ENCODE data around the gene PHF13.

PHF13 gene

DNA sequence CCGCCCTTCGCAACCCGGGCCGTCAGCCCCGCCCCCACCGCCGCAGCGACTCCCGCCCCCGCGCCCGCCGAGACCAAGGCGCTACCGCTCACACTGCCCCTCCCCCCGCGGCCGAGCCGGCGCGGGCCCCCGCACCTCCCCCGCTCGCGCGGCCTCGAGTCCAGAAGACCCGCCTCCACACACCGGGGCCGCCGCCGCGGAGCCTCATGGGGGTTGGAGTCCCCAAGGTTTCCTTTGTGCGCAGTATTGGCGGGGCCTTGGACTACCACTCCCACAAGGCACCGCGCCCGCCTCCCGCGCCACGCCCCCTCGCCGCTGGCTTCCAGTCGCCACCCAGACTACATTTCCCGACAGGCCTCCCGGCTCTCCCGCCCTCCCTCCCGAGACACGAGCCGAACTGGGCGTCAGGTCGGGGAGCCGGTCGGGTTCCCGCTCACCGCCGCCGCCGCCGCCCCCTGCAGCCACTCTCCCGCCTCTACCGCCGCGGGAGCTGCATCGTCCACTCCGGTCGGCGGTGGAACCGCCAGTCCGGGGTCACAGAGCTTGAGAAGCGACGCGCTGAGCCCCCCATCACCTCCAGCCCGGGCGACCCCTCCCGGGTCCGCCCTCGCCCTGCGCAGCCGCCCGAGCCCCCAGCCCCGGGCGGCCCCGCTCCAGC, at the start of gene PHF13:
TSS of gene PHF13 (plus strand) at position 371 of the 658 bp plus-strand sequence. CDS start 336 bp downstream, outside the sequence.
- DNase-seq (ENCODE audit: low spot score): peak; percentile 99

DNA sequence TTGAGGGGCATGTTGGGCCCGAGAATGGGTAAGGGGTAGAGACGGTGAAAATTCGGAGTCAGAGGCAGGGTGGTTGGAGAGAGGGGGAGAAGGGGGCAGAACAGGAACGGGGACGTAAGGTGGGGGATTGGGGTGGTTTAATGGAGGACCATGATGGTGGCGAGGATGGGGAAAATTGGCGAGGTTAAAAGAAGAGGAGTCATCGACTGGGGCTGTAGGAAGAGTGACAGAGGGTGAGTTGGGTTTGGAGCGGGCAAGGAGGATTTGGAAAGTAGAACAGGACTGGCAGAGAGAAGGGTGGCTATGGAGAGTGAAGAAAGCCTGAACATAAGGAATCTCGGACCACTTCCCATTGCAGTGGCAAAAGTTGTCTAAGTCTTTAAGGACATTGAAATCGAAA, 44.5 kb upstream of the PHF13 start:
- no peak for DNase-seq (ENCODE audit: low spot score)

DNA sequence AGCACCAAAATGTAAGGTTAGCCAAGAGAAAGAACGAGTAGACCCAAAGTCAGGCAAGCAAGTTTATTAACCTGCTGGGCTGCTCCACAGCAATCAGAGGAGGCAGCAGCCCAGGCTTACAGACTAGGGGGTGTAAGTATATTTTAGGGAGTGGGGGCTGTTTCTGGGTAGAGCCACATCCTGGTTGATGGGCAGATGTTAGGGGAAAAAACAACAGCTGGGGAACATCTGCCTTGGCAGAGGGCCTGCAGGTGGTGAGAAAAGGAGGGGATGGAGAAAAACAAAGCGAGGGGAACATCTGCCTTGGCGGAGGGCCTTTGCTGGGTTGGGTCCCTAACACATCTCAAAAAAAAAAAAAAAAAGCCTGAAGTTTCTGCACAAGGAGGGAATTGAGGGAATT, 43.4 kb upstream of the PHF13 start:
- no peak for DNase-seq (ENCODE audit: low spot score)

DNA sequence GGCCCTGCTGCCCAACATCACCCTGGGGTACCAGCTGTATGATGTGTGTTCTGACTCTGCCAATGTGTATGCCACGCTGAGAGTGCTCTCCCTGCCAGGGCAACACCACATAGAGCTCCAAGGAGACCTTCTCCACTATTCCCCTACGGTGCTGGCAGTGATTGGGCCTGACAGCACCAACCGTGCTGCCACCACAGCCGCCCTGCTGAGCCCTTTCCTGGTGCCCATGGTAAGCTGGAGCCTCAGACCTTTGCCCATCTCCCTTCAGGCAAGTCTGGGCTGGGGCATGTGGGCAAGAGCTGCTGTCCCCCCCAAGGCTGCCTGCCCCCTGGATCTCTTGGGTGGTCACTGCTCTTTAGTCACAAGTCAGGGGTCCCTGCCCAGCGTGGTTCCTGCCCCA, 42.5 kb upstream of the PHF13 start:
- no peak for DNase-seq (ENCODE audit: low spot score)

DNA sequence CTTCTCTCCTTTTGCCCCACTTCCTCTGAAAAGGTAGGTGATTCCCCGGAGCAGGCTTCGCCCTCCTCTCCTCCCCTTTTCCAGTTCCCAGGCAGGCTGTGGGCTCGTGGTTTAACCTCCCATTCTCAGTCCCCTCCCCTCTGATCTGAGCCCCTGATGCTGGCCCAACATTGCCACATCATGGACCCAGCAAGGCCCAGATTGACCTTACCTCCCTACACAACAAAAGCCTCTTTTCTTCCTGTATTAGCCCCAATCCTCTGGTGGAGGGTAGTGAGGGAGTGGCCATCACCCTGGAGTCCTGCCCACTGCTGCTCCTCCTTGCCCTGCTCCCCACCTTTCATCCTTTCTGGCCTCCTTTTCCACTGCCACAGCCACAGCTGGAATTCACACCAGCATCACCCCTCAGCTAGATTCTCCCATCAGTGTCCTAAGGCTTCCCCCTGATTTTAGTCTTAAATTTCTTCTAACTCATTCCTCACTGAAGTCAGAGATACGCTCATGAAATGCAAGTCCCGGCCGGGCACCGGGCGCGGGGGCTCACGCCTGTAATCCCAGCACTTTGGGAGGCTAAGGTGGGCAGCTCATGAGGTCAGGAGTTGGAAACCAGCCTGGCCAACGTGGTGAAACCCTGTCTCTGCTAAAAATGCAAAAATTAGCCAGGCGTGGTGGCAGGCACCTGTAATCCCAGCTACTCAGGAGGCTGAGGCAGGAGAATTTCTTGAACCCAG, 40.7 kb upstream of the PHF13 start:
- DNase-seq (ENCODE audit: low spot score): no peak

DNA sequence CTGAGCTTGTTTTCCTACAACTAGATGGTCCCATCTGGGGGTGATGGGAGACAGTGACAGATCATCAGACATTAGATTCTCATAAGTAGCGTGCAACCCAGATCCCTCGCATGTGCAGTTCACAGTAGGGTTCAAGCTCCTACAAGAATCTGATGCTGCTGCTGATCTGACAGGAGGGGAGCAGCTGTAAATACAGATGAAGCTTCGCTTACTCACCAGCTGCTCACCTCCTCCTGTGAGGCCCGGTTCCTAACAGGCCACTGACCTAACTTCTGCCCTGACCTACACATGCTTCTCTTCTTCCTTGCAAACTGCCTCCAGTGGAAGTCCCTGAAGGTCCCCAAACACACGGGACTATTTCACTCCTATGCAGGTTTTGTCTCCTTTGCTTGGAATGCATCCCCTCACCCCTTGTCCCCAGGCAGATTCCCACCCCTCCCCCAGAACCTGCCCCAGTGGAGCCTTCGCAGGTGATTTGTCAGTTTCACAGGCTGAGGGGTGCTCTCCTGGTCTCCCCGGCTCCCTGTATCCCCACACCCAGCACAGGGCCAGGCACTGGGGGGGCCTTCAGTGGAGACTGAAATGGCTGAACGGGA, 39.4 kb upstream of the PHF13 start:
- no peak for DNase-seq (ENCODE audit: low spot score)

DNA sequence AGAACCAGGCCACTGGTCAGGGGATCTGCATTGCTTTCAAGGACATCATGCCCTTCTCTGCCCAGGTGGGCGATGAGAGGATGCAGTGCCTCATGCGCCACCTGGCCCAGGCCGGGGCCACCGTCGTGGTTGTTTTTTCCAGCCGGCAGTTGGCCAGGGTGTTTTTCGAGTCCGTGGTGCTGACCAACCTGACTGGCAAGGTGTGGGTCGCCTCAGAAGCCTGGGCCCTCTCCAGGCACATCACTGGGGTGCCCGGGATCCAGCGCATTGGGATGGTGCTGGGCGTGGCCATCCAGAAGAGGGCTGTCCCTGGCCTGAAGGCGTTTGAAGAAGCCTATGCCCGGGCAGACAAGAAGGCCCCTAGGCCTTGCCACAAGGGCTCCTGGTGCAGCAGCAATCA, 38.7 kb upstream of the PHF13 start:
- no peak for DNase-seq (ENCODE audit: low spot score)

DNA sequence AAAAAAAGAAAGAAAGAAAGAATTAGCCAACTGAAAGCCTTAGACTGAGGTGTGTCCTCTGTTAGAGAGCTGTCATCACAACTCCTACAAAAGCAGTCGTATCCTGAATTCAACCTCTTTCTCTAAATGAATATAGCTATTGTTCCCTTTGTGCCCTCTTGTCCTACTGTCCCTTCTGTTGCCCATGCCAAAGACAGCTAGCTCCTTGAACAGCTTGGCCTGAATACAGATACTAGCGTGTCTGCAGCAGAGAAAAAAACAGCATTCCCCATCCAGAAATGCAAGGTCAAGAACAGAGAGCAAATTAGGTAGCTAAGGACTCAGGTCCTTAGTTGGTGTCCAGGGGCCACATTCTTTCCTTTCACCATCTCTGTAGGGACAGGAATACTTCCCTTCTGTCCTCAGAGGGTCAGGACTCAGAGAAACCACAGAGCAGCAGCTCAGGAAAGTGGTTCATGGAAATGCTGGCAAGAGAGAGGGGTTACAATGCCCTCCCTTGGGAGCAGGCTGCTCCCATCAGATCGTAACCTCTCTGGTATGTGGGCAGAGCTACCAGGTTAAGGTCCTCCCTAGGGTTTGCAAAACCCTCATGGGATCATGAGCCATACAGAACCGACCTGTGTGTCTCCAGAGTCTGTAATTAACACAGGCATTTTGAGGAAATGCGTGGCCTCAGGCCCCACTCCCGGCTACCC, 35.6 kb upstream of the PHF13 start:
- DNase-seq (ENCODE audit: low spot score): peak; percentile 46

DNA sequence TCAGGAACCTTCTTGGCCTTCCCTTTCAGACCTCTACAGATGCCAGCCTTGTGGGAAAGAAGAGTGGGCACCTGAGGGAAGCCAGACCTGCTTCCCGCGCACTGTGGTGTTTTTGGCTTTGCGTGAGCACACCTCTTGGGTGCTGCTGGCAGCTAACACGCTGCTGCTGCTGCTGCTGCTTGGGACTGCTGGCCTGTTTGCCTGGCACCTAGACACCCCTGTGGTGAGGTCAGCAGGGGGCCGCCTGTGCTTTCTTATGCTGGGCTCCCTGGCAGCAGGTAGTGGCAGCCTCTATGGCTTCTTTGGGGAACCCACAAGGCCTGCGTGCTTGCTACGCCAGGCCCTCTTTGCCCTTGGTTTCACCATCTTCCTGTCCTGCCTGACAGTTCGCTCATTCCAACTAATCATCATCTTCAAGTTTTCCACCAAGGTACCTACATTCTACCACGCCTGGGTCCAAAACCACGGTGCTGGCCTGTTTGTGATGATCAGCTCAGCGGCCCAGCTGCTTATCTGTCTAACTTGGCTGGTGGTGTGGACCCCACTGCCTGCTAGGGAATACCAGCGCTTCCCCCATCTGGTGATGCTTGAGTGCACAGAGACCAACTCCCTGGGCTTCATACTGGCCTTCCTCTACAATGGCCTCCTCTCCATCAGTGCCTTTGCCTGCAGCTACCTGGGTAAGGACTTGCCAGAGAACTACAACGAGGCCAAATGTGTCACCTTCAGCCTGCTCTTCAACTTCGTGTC, 34.7 kb upstream of the PHF13 start:
- DNase-seq (ENCODE audit: low spot score): no peak

DNA sequence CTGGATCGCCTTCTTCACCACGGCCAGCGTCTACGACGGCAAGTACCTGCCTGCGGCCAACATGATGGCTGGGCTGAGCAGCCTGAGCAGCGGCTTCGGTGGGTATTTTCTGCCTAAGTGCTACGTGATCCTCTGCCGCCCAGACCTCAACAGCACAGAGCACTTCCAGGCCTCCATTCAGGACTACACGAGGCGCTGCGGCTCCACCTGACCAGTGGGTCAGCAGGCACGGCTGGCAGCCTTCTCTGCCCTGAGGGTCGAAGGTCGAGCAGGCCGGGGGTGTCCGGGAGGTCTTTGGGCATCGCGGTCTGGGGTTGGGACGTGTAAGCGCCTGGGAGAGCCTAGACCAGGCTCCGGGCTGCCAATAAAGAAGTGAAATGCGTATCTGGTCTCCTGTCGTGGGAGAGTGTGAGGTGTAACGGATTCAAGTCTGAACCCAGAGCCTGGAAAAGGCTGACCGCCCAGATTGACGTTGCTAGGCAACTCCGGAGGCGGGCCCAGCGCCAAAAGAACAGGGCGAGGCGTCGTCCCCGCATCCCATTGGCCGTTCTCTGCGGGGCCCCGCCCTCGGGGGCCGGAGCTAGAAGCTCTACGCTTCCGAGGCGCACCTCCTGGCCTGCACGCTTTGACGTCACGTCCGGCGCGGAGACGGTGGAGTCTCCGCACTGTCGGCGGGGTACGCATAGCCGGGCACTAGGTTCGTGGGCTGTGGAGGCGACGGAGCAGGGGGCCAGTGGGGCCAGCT, 34.0 kb upstream of the PHF13 start, which contains the start of gene ZBTB48:
TSS of gene ZBTB48 (plus strand) at position 621 of the 745 bp plus-strand sequence. CDS start 616 bp downstream, outside the sequence.
- peak; percentile 100 for DNase-seq (ENCODE audit: low spot score)

DNA sequence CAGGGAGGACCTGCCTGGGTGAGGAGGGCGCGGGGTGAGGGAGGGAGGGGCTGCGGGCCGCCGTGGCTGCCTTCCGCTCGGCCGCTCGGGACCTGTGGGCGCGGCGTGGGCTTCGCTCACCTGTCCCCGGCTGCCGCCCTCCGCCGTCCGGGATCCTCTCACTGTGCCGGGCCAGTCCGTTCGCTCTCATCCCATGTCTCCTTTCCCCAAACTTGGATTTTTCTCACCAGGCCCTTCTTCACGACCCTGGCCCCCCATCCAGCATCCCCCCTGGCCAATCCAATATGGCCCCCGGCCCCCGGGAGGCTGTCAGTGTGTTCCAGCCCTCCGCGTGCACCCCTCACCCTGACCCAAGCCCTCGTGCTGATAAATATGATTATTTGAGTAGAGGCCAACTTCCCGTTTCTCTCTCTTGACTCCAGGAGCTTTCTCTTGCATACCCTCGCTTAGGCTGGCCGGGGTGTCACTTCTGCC, 33.4 kb upstream of the PHF13 start:
- peak; percentile 11 for DNase-seq (ENCODE audit: low spot score)

DNA sequence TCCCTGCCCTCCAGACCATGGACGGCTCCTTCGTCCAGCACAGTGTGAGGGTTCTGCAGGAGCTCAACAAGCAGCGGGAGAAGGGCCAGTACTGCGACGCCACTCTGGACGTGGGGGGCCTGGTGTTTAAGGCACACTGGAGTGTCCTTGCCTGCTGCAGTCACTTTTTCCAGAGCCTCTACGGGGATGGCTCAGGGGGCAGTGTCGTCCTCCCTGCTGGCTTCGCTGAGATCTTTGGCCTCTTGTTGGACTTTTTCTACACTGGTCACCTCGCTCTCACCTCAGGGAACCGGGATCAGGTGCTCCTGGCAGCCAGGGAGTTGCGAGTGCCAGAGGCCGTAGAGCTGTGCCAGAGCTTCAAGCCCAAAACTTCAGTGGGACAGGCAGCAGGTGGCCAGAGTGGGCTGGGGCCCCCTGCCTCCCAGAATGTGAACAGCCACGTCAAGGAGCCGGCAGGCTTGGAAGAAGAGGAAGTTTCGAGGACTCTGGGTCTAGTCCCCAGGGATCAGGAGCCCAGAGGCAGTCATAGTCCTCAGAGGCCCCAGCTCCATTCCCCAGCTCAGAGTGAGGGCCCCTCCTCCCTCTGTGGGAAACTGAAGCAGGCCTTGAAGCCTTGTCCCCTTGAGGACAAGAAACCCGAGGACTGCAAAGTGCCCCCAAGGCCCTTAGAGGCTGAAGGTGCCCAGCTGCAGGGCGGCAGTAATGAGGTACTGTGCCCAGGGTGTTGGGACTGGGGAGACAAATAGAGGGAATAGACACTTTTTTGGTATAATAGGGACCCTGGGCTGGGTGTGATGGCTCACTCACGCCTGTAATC, 32.7 kb upstream of the PHF13 start:
- DNase-seq (ENCODE audit: low spot score): peak; percentile 17

DNA sequence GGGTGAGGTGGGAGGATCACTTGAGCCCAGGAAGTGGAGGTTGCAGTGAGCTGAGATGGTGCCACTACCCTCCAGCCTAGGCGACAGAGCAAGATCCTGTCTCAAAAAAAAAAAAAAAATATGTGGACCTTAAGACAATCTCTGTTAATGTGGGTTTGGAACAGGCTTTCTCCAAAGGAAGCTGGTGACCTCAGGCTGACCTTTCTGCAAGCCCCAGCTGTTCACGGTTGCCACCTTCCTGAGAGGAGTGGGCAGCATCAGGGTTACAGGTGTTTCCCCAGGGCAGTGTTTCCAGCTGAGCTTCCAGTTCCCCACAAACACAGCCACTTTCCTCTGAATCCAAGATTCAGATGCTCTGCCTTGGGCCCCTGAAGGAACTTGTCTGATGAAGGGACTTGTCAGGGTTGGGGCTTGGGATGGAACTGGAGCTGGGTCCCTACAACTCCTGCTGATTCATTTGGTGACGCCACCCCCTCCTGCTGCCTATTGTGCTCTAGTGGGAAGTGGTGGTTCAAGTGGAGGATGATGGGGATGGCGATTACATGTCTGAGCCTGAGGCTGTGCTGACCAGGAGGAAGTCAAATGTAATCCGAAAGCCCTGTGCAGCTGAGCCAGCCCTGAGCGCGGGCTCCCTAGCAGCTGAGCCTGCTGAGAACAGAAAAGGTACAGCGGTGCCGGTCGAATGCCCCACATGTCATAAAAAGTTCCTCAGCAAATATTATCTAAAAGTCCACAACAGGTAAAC, 31.8 kb upstream of the PHF13 start:
- DNase-seq (ENCODE audit: low spot score): no peak

DNA sequence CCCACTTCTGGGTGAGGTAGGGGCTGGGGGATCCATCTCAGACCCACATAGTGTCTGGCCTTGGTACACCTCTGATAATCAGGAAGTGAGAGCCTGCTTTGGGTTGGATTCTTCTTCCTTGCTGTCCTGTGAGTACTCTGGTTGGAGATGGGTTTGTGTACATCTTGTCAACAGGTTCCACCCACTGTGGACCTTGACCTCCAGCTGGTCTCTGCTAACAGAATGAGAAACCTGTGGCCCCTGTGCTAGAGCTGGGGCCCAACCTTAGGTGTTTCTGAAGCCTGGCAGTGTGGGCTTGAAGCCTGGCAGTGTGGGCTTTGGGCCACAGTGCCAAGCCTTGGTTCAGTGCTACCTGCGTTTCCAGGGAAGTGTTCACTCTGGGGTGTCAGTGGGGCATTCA, 31.2 kb upstream of the PHF13 start:
- DNase-seq (ENCODE audit: low spot score): no peak

DNA sequence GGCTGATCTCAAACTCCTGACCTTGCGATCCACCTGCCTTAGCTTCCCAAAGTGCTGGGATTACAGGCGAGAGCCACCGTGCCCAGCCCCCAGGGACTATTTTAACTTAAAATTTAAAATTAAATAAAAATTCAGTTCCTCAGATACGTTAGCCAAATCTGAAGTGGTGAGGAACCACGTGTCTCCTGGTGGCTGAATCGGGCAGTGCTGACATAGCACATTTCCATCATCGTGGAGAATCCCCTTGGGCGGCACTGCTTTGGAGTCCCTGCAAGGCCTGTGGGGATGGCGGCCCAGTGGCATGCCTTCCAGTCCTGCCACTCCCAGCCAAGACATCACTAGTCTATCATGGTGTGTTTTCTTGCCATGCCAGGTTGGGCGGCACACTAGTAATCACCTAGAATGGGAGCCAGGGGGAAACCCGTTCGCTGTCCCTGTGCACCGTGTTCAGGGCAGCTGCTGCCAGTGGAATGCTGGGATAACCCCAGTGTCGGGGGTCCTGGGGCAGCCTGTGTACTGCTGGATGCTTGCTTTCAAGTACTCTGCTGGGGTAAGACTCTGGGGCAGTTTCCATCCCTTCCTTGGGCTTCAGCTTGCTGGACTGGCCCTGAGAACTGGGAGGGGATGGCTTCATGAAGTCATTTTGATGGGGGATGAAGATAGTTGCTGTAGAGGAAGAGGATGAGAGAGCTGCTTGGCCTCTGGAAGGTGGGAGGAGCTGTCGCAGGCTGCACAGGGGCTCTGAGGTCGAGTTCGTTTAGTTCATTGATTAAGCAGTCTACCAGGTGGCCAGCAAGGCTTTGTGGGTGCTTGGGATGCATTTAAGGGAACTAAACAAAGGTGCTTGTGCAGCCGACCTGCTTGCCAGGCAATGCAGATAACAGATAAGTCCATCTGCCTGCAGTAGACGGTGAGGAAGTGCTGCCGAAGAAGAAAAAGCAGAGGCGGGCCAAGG, 29.1 kb upstream of the PHF13 start:
- DNase-seq (ENCODE audit: low spot score): no peak

DNA sequence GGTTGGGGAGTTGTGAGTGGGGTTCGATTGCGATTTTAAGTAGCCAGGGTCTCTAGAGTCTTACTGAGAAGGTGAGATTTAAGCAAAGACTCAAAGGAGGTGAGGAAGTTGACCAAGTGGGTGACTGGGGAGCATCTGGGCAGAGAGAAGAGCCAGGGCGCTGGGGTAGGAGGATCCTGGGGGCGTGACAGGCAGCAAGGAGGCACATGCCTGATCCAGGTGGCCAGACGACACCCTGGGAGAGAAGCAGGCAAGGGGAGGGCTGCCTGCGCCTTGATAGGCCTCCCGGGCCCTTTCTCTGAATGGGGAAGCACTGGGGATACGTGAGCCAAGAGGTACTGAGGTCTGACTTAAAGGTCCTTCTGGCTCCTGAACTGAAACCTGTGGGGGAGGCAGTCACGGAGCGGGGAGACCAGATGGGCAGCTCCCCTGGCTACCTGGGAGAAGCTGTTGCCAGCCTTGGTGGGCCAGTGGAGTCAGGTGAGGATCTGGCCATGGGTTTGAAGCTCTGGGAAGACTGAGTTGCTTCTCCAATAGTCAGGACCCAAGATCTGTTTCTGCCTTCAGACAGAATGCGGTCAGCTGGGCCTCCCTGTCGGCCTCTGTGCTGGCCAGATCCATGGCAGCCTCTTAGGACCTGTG, 28.3 kb upstream of the PHF13 start:
- DNase-seq (ENCODE audit: low spot score): no peak

DNA sequence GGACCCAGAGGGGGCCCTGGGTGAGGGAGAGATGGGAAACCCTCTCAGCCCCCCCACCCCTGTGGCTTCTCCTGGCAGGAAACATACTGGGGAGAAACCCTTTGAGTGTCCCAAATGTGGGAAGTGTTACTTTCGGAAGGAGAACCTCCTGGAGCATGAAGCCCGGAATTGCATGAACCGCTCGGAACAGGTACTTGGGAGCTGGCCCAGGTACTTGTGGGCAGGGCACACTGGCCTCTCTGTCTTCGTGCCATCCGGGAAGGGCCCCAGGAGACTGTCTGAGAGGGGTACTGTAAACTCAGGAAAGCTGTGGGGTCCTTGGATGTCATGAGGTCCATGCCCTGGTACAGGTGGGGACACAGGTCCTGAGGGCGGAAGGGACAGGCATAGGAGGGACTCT, 27.7 kb upstream of the PHF13 start:
- DNase-seq (ENCODE audit: low spot score): no peak

DNA sequence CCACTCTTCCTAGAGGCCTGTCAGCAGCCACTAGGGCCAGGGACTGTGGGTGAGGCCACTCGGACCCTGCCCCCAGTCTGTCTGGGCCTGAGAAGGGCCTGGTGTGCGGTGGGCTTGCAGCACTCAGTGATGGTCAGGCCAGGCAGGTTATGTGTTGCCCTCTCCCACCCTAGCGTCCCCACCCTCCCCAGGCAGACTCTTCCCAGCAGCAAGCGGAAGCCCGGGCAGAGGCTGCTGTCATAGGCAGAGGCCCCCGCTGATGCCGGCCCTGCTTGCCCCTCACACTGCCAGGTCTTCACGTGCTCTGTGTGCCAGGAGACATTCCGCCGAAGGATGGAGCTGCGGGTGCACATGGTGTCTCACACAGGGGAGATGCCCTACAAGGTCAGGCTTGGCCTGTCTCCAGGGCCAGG, 27.1 kb upstream of the PHF13 start:
- DNase-seq (ENCODE audit: low spot score): no peak

Measured in AG08395 (cell line).